ENCODE measurements around the gene SLC35F3.
"Not testable (repeated sequence)": the region's sequence is repeated elsewhere in the genome, so short reads cannot be mapped to it uniquely, and the experiment has no call there.

SLC35F3 gene

GRCh38 chr1:234295068-234295467 lies 390.6 kb downstream of the SLC35F3 start:
- TF ChIP-seq POLR2A (IDR thresholded peaks at IDR 0.05; ENCODE audit: low read depth, low read length) (no peak), POLR2AphosphoS5 (IDR thresholded peaks at IDR 0.05; ENCODE audit: low read depth, low read length) (no peak), SPI1 (IDR thresholded peaks at IDR 0.05; ENCODE audit: low read depth, low read length) (no peak), PAX5 (IDR thresholded peaks at IDR 0.05; ENCODE audit: insufficient read depth, low read length, severe bottlenecking) (no peak), TAF1 (IDR thresholded peaks at IDR 0.05; ENCODE audit: low read depth, low read length) (no peak)
- FAIRE-seq (no peak), DNase-seq (ENCODE audit: insufficient read length, low spot score) (no peak)

GRCh38 chr1:234295626-234296025 lies 391.1 kb downstream of the SLC35F3 start:
- TF ChIP-seq POU2F2 (IDR thresholded peaks at IDR 0.05; ENCODE audit: low read depth, low read length) (no peak), POLR2A (IDR thresholded peaks at IDR 0.05; ENCODE audit: low read depth, low read length) (no peak), PAX5 (IDR thresholded peaks at IDR 0.05; ENCODE audit: insufficient read depth, low read length, severe bottlenecking) (no peak), TAF1 (IDR thresholded peaks at IDR 0.05; ENCODE audit: low read depth, low read length) (no peak), SPI1 (IDR thresholded peaks at IDR 0.05; ENCODE audit: low read depth, low read length) (no peak), POLR2AphosphoS5 (IDR thresholded peaks at IDR 0.05; ENCODE audit: low read depth, low read length) (no peak)
- FAIRE-seq (no peak), DNase-seq (ENCODE audit: insufficient read length, low spot score) (no peak)

- TF ChIP-seq PAX5 (IDR thresholded peaks at IDR 0.05; ENCODE audit: insufficient read depth, low read length, severe bottlenecking), result no peak
- TF ChIP-seq POU2F2 (IDR thresholded peaks at IDR 0.05; ENCODE audit: low read depth, low read length), result no peak
- TF ChIP-seq POLR2A (IDR thresholded peaks at IDR 0.05; ENCODE audit: low read depth, low read length), result no peak
- TF ChIP-seq SPI1 (IDR thresholded peaks at IDR 0.05; ENCODE audit: low read depth, low read length), result no peak
- no peak for TF ChIP-seq TAF1 (IDR thresholded peaks at IDR 0.05; ENCODE audit: low read depth, low read length)
- TF ChIP-seq POLR2AphosphoS5 (IDR thresholded peaks at IDR 0.05; ENCODE audit: low read depth, low read length), result no peak
- FAIRE-seq (no peak), DNase-seq (ENCODE audit: insufficient read length, low spot score) (no peak)
Measured at GRCh38 chr1:234296496-234296895, 392.0 kb downstream of the SLC35F3 start.

GRCh38 chr1:234297668-234298067 lies 393.2 kb downstream of the SLC35F3 start:
- FAIRE-seq, result no peak
- no peak for DNase-seq (ENCODE audit: insufficient read length, low spot score)

GRCh38 chr1:234300096-234300495 lies 395.6 kb downstream of the SLC35F3 start:
- no peak for TF ChIP-seq SPI1 (IDR thresholded peaks at IDR 0.05; ENCODE audit: low read depth, low read length)
- TF ChIP-seq PAX5 (IDR thresholded peaks at IDR 0.05; ENCODE audit: insufficient read depth, low read length, severe bottlenecking), result no peak
- no peak for TF ChIP-seq POU2F2 (IDR thresholded peaks at IDR 0.05; ENCODE audit: low read depth, low read length)
- no peak for TF ChIP-seq TAF1 (IDR thresholded peaks at IDR 0.05; ENCODE audit: low read depth, low read length)
- TF ChIP-seq POLR2AphosphoS5 (IDR thresholded peaks at IDR 0.05; ENCODE audit: low read depth, low read length), result no peak
- no peak for TF ChIP-seq POLR2A (IDR thresholded peaks at IDR 0.05; ENCODE audit: low read depth, low read length)
- no peak for FAIRE-seq

More at GRCh38 chr1:234297668-234298067, 393.2 kb downstream of the SLC35F3 start:
- TF ChIP-seq SPI1 (IDR thresholded peaks at IDR 0.05; ENCODE audit: low read depth, low read length) (no peak), PAX5 (IDR thresholded peaks at IDR 0.05; ENCODE audit: insufficient read depth, low read length, severe bottlenecking) (no peak), POLR2A (IDR thresholded peaks at IDR 0.05; ENCODE audit: low read depth, low read length) (no peak), POU2F2 (IDR thresholded peaks at IDR 0.05; ENCODE audit: low read depth, low read length) (no peak), TAF1 (IDR thresholded peaks at IDR 0.05; ENCODE audit: low read depth, low read length) (no peak), POLR2AphosphoS5 (IDR thresholded peaks at IDR 0.05; ENCODE audit: low read depth, low read length) (no peak)

GRCh38 chr1:234301663-234302062 lies 397.2 kb downstream of the SLC35F3 start:
- not testable (repeated sequence) for FAIRE-seq; DNase-seq (ENCODE audit: insufficient read length, low spot score)

More at GRCh38 chr1:234300096-234300495, 395.6 kb downstream of the SLC35F3 start:
- DNase-seq (ENCODE audit: insufficient read length, low spot score), result no peak

- DNase-seq (ENCODE audit: insufficient read length, low spot score) (no peak), FAIRE-seq (no peak)
- TF ChIP-seq SPI1 (IDR thresholded peaks at IDR 0.05; ENCODE audit: low read depth, low read length) (peak; percentile 56; the same call in 1 of the 2 replicates), POLR2AphosphoS5 (IDR thresholded peaks at IDR 0.05; ENCODE audit: low read depth, low read length) (no peak)
Measured at GRCh38 chr1:234302354-234302962, 398.0 kb downstream of the SLC35F3 start.

- TF ChIP-seq TAF1 (IDR thresholded peaks at IDR 0.05; ENCODE audit: low read depth, low read length) (no peak), SPI1 (IDR thresholded peaks at IDR 0.05; ENCODE audit: low read depth, low read length) (no peak), POLR2AphosphoS5 (IDR thresholded peaks at IDR 0.05; ENCODE audit: low read depth, low read length) (no peak), POU2F2 (IDR thresholded peaks at IDR 0.05; ENCODE audit: low read depth, low read length) (no peak), POLR2A (IDR thresholded peaks at IDR 0.05; ENCODE audit: low read depth, low read length) (no peak), PAX5 (IDR thresholded peaks at IDR 0.05; ENCODE audit: insufficient read depth, low read length, severe bottlenecking) (no peak)
- no peak for FAIRE-seq
- DNase-seq (ENCODE audit: insufficient read length, low spot score), result no peak
Measured at GRCh38 chr1:234303231-234303630, 398.8 kb downstream of the SLC35F3 start.

GRCh38 chr1:234307726-234308125 lies 403.2 kb downstream of the SLC35F3 start:
- DNase-seq (ENCODE audit: insufficient read length, low spot score) (no peak), FAIRE-seq (no peak)
- TF ChIP-seq SPI1 (IDR thresholded peaks at IDR 0.05; ENCODE audit: low read depth, low read length), result no peak
- TF ChIP-seq POLR2AphosphoS5 (IDR thresholded peaks at IDR 0.05; ENCODE audit: low read depth, low read length), result no peak
- TF ChIP-seq POLR2A (IDR thresholded peaks at IDR 0.05; ENCODE audit: low read depth, low read length), result no peak
- TF ChIP-seq PAX5 (IDR thresholded peaks at IDR 0.05; ENCODE audit: insufficient read depth, low read length, severe bottlenecking), result no peak
- TF ChIP-seq TAF1 (IDR thresholded peaks at IDR 0.05; ENCODE audit: low read depth, low read length), result no peak
- TF ChIP-seq POU2F2 (IDR thresholded peaks at IDR 0.05; ENCODE audit: low read depth, low read length), result no peak

- FAIRE-seq (no peak), DNase-seq (ENCODE audit: insufficient read length, low spot score) (no peak)
Measured at GRCh38 chr1:234309243-234309597, 404.7 kb downstream of the SLC35F3 start.

More at GRCh38 chr1:234309243-234309597, 404.7 kb downstream of the SLC35F3 start:
- no peak for TF ChIP-seq POLR2AphosphoS5 (IDR thresholded peaks at IDR 0.05; ENCODE audit: low read depth, low read length)
- TF ChIP-seq TAF1 (IDR thresholded peaks at IDR 0.05; ENCODE audit: low read depth, low read length), result no peak
- no peak for TF ChIP-seq PAX5 (IDR thresholded peaks at IDR 0.05; ENCODE audit: insufficient read depth, low read length, severe bottlenecking)
- TF ChIP-seq SPI1 (IDR thresholded peaks at IDR 0.05; ENCODE audit: low read depth, low read length), result no peak
- no peak for TF ChIP-seq POU2F2 (IDR thresholded peaks at IDR 0.05; ENCODE audit: low read depth, low read length)
- TF ChIP-seq POLR2A (IDR thresholded peaks at IDR 0.05; ENCODE audit: low read depth, low read length), result no peak

Measured in GM12891 (cell line).